DOHH2 (cell line): Measurements from ENCODE around the gene OXSR1.

Experiments
- H3F3A ChIP-seq: fragments of 200-600 bp; sonication (generic), shearing (Covaris generic); 2 replicates; pipeline ENCODE4 v1.6.0; 2016; ENCODE audit warnings: antibody characterized with exemption, mild to moderate bottlenecking; ENCODE audit not compliant: control insufficient read depth, insufficient read depth
- H3K27ac ChIP-seq: fragments of 200-600 bp; sonication (generic); 2 replicates; pipeline ENCODE4 v1.5.1; 2014; ENCODE audit warnings: low read depth, mild to moderate bottlenecking, low read length, moderate library complexity
- H3K27me3 ChIP-seq: fragments of 200-600 bp; sonication (generic); 2 replicates; pipeline ENCODE4 v1.6.1; 2014; ENCODE audit warnings: mild to moderate bottlenecking, low read length, mixed read lengths; ENCODE audit not compliant: control insufficient read depth
- H3K36me3 ChIP-seq: fragments of 200-600 bp; sonication (generic); 2 replicates; pipeline ENCODE4 v1.6.1; 2014; ENCODE audit warnings: mild to moderate bottlenecking, low read length, moderate library complexity, mixed read lengths; ENCODE audit not compliant: control insufficient read depth
- H3K4me1 ChIP-seq: fragments of 200-600 bp; sonication (generic); 2 replicates; pipeline ENCODE4 v1.6.1; 2014; ENCODE audit warnings: mild to moderate bottlenecking, low read length, mixed read lengths; ENCODE audit not compliant: control insufficient read depth
- H3K4me2 ChIP-seq: fragments of 200-600 bp; sonication (generic); 2 replicates; pipeline ENCODE4 v1.6.0; 2014; ENCODE audit warnings: mild to moderate bottlenecking, low read length, moderate library complexity
- H3K4me3 ChIP-seq: fragments of 200-600 bp; sonication (generic); 2 replicates; pipeline ENCODE4 v1.5.1; 2014; ENCODE audit warnings: mild to moderate bottlenecking, low read length, mixed read lengths
- H3K79me2 ChIP-seq: fragments of 200-600 bp; sonication (generic); 2 replicates; pipeline ENCODE4 v1.6.1; 2014; ENCODE audit warnings: mild to moderate bottlenecking, low read length, mixed read lengths; ENCODE audit not compliant: control insufficient read depth
- H3K9me2 ChIP-seq: fragments of 200-600 bp; sonication (generic); replicated peaks from 2 replicates; pipeline ENCODE4 v1.6.1; 2014; ENCODE audit warnings: mild to moderate bottlenecking, low read length, mixed read lengths; ENCODE audit not compliant: control insufficient read depth
- H3K9me3 ChIP-seq: fragments of 200-600 bp; sonication (generic); 2 replicates; pipeline ENCODE4 v1.6.1; 2014; ENCODE audit warnings: antibody characterized with exemption, low read length, mixed read lengths; ENCODE audit not compliant: control insufficient read depth, insufficient read depth
- H4K20me1 ChIP-seq: fragments of 200-600 bp; sonication (generic); 2 replicates; pipeline ENCODE4 v1.6.0; 2014; ENCODE audit warnings: low read depth, mild to moderate bottlenecking, antibody characterized with exemption, low read length, moderate library complexity; ENCODE audit not compliant: control insufficient read depth, insufficient read depth
- EZH2phosphoT487 ChIP-seq: fragments of 200-600 bp; sonication (generic); IDR thresholded peaks from 2 replicates; pipeline ENCODE4 v1.6.1; 2017; ENCODE audit warnings: borderline replicate concordance, mild to moderate bottlenecking, antibody characterized with exemption, low read length, moderate library complexity, mixed read lengths
- TF ChIP-seq, protein P1 (sequence below): fragments of 200-600 bp; sonication (generic); IDR thresholded peaks from one replicate; pipeline ENCODE4 v1.5.1; 2014; ENCODE audit warnings: antibody characterized with exemption, mild to moderate bottlenecking, low read depth, low read length; ENCODE audit not compliant: poor library complexity, severe bottlenecking

Gene OXSR1

GRCh38 chr3:38247366-38248035 is 82.2 kb downstream of the OXSR1 start:
- H3K9me2 ChIP-seq: no peaks in the 10 kb centered on the region
- H3K27ac ChIP-seq: no peak overlapping the region
- H3K4me2 ChIP-seq: no peak overlapping the region
- H3K9me3 ChIP-seq: no peaks in the 10 kb centered on the region
- H3K27me3 ChIP-seq: no peaks in the 10 kb centered on the region
- no peaks in the 10 kb centered on the region for H4K20me1 ChIP-seq
- H3K4me1 ChIP-seq: no peaks in the 10 kb centered on the region
- H3K36me3 ChIP-seq: peaks cover 67% of the 10 kb centered on the region
- no peak overlapping the region for H3K4me3 ChIP-seq
- H3K79me2 ChIP-seq: no peaks in the 10 kb centered on the region
- H3F3A ChIP-seq: no peaks in the 10 kb centered on the region
- no peak for TF ChIP-seq EZH2phosphoT487
- TF ChIP-seq, protein P1, sequence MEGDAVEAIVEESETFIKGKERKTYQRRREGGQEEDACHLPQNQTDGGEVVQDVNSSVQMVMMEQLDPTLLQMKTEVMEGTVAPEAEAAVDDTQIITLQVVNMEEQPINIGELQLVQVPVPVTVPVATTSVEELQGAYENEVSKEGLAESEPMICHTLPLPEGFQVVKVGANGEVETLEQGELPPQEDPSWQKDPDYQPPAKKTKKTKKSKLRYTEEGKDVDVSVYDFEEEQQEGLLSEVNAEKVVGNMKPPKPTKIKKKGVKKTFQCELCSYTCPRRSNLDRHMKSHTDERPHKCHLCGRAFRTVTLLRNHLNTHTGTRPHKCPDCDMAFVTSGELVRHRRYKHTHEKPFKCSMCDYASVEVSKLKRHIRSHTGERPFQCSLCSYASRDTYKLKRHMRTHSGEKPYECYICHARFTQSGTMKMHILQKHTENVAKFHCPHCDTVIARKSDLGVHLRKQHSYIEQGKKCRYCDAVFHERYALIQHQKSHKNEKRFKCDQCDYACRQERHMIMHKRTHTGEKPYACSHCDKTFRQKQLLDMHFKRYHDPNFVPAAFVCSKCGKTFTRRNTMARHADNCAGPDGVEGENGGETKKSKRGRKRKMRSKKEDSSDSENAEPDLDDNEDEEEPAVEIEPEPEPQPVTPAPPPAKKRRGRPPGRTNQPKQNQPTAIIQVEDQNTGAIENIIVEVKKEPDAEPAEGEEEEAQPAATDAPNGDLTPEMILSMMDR: no peak

DNA sequence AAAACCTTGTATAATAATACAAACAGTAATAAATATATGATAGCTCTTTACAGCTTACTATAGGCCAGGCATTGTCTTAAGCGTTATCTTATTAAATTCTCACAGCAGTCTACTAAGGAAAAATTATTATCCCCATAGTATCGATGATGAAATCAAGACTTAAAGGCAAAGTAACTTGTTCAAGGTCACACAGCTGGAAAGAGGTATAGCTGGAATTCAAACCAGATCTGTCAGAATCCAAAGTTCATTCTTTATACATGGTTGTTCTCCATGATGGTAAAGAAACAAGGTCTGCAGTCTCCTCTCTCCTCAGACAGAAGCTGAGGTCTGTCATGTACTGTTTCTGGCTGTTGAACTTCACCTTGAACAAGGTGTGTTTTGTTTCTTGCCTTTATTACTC is 84.9 kb downstream of the OXSR1 start:
- no peak overlapping the region for H3K4me3 ChIP-seq
- no peak overlapping the region for H3K27ac ChIP-seq
- TF ChIP-seq, protein P1: no peak
- no peak for TF ChIP-seq EZH2phosphoT487
- H4K20me1 ChIP-seq: no peaks in the 10 kb centered on the region
- no peaks in the 10 kb centered on the region for H3K79me2 ChIP-seq
- H3K9me3 ChIP-seq: no peaks in the 10 kb centered on the region
- no peak overlapping the region for H3K4me2 ChIP-seq
- no peaks in the 10 kb centered on the region for H3K9me2 ChIP-seq
- no peaks in the 10 kb centered on the region for H3K4me1 ChIP-seq
- peaks cover 82% of the 10 kb centered on the region for H3K36me3 ChIP-seq
- no peaks in the 10 kb centered on the region for H3K27me3 ChIP-seq
- H3F3A ChIP-seq: no peaks in the 10 kb centered on the region

DNA sequence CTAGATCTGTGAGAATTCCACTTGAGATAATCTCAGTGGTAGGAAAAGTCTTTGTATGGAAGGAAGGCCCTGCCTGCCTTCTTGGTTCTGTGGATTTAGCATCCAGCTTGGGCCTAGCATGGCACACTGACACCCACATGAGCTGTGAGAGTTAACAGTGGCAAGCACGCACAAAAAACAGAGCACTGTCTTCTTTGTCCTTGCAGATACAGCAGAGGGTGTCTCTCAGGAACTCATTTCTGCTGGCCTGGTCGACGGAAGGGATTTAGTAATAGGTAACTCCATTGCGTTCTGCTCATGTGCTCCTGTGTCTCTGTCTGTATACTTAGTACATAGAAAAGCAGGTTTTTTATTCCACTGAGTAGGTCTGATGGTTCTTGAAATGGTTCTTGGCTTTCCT is 85.9 kb downstream of the OXSR1 start:
- Histone ChIP-seq H3K36me3 (peaks cover 75% of the 10 kb centered on the region), H3K4me3 (no peak overlapping the region), H3K27me3 (no peaks in the 10 kb centered on the region), H3K27ac (no peak overlapping the region), H3K4me2 (no peak overlapping the region), H4K20me1 (no peaks in the 10 kb centered on the region), H3F3A (no peaks in the 10 kb centered on the region), H3K4me1 (no peaks in the 10 kb centered on the region), H3K79me2 (no peaks in the 10 kb centered on the region), H3K9me3 (no peaks in the 10 kb centered on the region), H3K9me2 (no peaks in the 10 kb centered on the region)
- TF ChIP-seq, protein P1: no peak
- no peak for TF ChIP-seq EZH2phosphoT487
